ENCODE results near the gene CDH13. TPM values are rescaled to one million over a fixed set of nuclear protein-coding genes. Genes with fewer than 3 reads are reported as not detected.

Gene CDH13
- total RNA-seq, 4 donors from 2014 or later = 2.0 to 6.6 (median 4.1) TPM; not detected in 1

DNA sequence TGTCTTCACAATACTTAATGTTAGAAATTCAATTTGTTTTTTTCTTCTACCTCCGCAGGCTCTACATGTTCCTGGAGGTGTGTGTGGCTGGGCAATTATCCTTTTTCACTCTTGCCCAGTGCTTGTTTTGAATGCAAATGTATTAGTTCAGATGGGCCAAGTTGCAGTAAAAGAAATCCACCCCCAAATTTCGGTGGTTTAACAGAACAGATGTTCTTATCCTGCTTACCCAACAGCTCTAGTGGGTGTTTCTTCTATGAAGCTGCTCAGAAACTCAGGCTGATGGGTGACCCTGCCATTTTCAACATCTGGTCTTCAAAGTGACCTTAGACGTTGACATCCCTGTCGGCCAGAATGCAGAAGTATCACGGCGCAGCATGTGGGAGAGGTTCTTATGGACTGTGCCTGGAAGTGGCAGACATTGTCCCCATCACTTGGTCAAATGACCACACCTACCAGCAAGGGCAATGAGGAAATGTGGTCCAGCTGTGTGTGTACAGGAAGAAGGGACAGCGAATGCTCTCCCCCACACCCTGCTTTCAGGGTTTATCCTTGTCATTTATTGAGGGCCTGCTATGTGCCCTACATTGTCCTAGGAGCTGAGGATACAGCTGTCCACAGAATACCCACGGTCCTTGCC is 157.3 kb downstream of the CDH13 start:
- H3K4me3 ChIP-seq = no peak overlapping the region
- H3K9me3 ChIP-seq = no peaks in the 10 kb centered on the region
- H3K27me3 ChIP-seq = no peaks in the 10 kb centered on the region
- peaks cover 0 to 10% (median 0%) of the 10 kb centered on the region in 4 donors for H3K4me1 ChIP-seq
- TF ChIP-seq POLR2A (IDR thresholded peaks at IDR 0.05) = no peak
- TF ChIP-seq, protein P1, sequence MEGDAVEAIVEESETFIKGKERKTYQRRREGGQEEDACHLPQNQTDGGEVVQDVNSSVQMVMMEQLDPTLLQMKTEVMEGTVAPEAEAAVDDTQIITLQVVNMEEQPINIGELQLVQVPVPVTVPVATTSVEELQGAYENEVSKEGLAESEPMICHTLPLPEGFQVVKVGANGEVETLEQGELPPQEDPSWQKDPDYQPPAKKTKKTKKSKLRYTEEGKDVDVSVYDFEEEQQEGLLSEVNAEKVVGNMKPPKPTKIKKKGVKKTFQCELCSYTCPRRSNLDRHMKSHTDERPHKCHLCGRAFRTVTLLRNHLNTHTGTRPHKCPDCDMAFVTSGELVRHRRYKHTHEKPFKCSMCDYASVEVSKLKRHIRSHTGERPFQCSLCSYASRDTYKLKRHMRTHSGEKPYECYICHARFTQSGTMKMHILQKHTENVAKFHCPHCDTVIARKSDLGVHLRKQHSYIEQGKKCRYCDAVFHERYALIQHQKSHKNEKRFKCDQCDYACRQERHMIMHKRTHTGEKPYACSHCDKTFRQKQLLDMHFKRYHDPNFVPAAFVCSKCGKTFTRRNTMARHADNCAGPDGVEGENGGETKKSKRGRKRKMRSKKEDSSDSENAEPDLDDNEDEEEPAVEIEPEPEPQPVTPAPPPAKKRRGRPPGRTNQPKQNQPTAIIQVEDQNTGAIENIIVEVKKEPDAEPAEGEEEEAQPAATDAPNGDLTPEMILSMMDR (IDR thresholded peaks at IDR 0.05) = no peak
- peak overlapping the region in 2 of 4 donors; percentile 19 to 65 for H3K27ac ChIP-seq
- peak in 1 of 3 donors; percentile 28 for DNase-seq
- no peaks in the 10 kb centered on the region for H3K36me3 ChIP-seq

DNA sequence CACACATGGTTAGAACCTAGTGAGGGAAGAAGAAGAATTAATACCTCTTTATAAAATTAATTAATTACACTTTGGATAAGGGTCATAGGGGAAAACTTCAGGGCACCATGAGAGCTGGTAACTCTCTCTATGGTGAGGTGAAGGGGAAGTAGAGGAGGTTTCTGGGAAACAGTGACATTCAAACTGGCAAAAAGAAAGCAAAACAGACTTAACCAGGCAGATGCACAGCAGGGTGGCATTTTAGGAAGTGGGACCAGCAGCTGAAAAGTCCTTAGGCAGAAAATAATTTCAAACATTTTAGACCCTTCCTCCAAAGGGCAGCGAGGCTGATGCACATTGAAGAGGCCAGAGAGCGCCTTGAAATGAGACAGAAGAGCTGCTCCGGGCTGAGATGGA is 157.8 kb downstream of the CDH13 start:
- H3K27ac ChIP-seq = peak overlapping the region in 1 of 4 donors; percentile 65
- DNase-seq = no peak
- peaks cover 0 to 10% (median 0%) of the 10 kb centered on the region in 4 donors for H3K4me1 ChIP-seq
- H3K27me3 ChIP-seq = no peaks in the 10 kb centered on the region
- H3K9me3 ChIP-seq = no peaks in the 10 kb centered on the region
- no peak for TF ChIP-seq POLR2A (IDR thresholded peaks at IDR 0.05)
- TF ChIP-seq, protein P1 (IDR thresholded peaks at IDR 0.05) = no peak
- no peaks in the 10 kb centered on the region for H3K36me3 ChIP-seq
- H3K4me3 ChIP-seq = no peak overlapping the region

DNA sequence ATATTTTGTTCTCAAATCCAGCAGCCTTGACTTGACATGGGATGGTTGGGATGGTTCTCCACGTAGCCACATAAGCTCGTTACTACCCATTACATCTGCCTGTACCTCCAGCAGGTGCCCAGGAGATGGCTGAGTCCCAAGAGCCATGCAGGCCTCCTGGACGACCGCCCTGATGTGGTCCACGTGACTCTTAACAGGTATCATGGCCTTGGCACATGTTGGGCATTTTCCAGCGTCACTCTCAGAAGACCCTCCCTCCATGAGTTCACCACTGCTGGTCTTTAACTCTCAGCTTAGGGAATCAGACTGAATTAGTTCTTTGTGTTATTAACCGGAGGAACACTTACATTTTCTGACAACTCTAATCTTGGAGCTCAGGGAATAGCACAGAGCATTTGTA is 161.5 kb downstream of the CDH13 start:
- Histone ChIP-seq H3K27me3 (no peaks in the 10 kb centered on the region), H3K27ac (no peak overlapping the region), H3K9me3 (no peaks in the 10 kb centered on the region), H3K4me3 (no peak overlapping the region), H3K36me3 (no peaks in the 10 kb centered on the region), H3K4me1 (peaks cover 0 to 2% (median 0%) of the 10 kb centered on the region in 4 donors)
- TF ChIP-seq POLR2A (IDR thresholded peaks at IDR 0.05) = no peak
- TF ChIP-seq, protein P1 (IDR thresholded peaks at IDR 0.05) = no peak
- DNase-seq = no peak

DNA sequence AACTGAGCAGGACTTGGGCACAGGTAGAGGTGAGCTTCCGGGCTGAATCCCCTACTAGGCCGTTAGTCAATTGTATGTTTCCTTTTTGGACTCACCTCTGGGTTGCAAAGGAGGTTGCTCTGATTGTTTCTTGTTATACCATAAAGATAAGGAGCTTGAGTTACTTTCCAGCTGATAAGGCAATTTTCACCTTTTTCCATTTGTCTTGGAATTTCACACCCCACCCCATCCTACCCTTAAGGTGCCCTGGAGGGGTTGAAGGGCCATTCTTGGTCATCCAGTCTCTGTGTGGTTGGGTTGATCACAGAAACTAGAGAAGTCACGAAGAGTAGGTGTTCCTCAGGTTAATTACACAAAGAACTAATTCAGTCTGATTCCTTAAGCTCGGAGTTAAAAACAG is 162.2 kb downstream of the CDH13 start:
- TF ChIP-seq POLR2A (IDR thresholded peaks at IDR 0.05) = no peak
- TF ChIP-seq, protein P1 (IDR thresholded peaks at IDR 0.05) = no peak
- Histone ChIP-seq H3K36me3 (no peaks in the 10 kb centered on the region), H3K4me3 (no peak overlapping the region), H3K27me3 (no peaks in the 10 kb centered on the region), H3K4me1 (no peaks in the 10 kb centered on the region), H3K27ac (no peak overlapping the region), H3K9me3 (no peaks in the 10 kb centered on the region)
- DNase-seq = no peak

DNA sequence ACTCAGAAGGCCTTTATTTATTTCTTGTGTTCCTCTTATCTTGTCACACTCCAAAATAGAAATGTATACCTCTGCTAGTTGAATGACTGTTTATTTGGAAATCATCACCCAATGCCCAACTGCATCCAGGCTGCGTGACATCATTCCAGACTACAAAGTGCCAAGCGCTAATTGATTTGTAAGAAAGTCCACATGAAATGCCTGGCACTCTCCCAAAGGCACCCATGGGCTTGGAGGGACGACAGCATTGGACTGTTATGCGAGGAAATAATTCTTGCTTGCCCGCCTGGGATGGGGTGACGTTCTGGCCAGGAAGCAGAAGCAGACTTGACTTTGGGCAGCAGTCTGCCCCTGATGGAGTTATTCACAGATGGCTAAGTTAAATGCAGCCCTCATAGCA is 165.9 kb downstream of the CDH13 start:
- Histone ChIP-seq H3K4me3 (no peak overlapping the region), H3K27ac (no peak overlapping the region), H3K27me3 (no peaks in the 10 kb centered on the region), H3K4me1 (no peaks in the 10 kb centered on the region), H3K9me3 (no peaks in the 10 kb centered on the region), H3K36me3 (no peaks in the 10 kb centered on the region)
- TF ChIP-seq, protein P1 (IDR thresholded peaks at IDR 0.05) = no peak
- no peak for TF ChIP-seq POLR2A (IDR thresholded peaks at IDR 0.05)
- no peak for DNase-seq

All from Peyer's patch (tissue), 4 donors.